ENCODE results near the gene CSNK1G1.
"Not testable (repeated sequence)": the region's sequence is repeated elsewhere in the genome, so short reads cannot be mapped to it uniquely, and the experiment has no call there.

CSNK1G1 gene

GRCh38 chr15:64130159-64130558 is 225.8 kb downstream of the CSNK1G1 start:
- no peak for DNase-seq

GRCh38 chr15:64127521-64128270 is 228.3 kb downstream of the CSNK1G1 start:
- DNase-seq, result no peak

- no peak for DNase-seq
Measured at GRCh38 chr15:64125978-64126377, 230.0 kb downstream of the CSNK1G1 start.

DNA sequence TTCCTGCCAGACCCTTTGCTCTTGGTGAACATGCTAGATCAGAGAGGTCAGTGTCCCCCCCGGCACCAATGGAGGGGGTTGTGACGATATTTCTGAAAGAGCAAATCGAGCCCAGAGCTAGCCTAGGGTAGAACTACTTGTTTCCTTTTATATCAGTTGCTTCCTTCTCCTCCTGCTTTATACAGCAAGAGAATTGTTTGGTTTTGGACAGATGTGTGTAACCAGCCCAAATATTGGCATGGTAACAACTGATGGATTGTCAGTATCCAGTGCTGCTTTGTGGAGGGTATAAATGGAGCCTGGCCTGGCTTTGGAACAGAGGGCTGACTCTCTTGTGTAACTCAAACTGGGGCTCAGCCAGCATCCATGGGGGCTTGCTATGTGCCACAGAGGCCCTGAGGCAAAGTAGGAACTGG is 233.0 kb downstream of the CSNK1G1 start:
- no peak for DNase-seq

GRCh38 chr15:64122444-64122843 is 233.5 kb downstream of the CSNK1G1 start:
- no peak for DNase-seq

GRCh38 chr15:64121614-64122013 is 234.4 kb downstream of the CSNK1G1 start:
- DNase-seq, result no peak

DNA sequence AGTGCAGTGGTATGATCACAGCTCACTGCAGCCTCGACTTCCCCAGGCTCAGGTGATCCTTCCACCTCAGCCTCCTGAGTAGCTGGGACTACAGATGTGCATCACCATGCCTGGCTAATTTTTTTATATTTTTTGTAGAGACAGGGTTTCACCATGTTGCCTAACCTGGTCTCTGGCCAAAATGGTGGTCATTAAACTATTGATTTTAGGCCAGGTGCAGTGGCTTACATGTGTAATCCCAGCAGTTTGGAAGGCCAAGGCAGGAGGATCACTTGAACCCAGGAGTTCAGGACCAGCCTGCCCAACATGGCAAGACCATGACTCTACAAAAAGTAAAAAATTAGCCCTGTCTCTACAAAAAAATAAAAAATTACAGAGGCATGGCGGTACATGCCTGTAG is 235.7 kb downstream of the CSNK1G1 start:
- DNase-seq, result not testable (repeated sequence)

DNA sequence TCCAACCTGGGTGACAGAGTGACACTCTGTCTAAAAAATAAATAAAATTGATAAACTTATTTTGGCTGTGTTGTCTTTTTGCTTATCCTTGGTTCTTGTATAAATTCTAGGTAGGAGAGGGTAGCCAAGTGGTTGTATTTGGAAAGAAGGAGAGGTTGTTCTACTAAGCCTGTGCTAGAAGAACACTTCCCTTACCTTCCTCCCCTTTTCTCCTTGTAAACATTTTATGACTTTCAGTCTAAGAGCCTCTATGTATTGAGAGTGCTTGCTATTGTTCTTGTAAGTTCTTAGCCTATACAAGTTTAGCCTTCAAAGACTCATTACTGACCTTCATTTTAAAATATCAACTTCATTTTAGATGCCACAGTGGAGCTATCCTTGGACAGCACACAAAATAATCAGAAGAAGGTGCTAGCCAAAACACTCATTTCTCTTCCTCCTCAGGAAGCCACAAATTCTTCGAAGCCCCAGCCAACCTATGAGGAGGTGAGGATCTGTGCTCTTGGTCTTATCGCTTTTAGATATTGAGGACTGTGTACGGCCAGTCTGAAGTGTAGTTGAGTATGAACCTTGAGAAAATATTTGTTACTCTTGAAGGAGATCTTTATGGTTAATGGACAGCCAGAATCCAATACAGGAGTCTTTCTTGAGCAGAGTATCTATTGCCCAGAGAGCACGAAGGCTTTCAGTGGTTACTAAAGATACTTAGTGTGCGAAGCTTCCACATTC is 238.1 kb downstream of the CSNK1G1 start:
- DNase-seq, result no peak

Measured in activated CD4-positive, alpha-beta T cell treated with anti-CD3 and anti-CD28 coated beads for 4 hours (primary cell).